ENCODE results near the gene RAD52. TPM values are rescaled to one million over a fixed set of nuclear protein-coding genes. Genes with fewer than 3 reads are reported as not detected.
A peak's percentile ranks its signal among the peaks of the same experiment; 100 is the strongest.

The RAD52 gene
- total RNA-seq, 1 experiment from 2014 or later: 15.3 TPM

DNA sequence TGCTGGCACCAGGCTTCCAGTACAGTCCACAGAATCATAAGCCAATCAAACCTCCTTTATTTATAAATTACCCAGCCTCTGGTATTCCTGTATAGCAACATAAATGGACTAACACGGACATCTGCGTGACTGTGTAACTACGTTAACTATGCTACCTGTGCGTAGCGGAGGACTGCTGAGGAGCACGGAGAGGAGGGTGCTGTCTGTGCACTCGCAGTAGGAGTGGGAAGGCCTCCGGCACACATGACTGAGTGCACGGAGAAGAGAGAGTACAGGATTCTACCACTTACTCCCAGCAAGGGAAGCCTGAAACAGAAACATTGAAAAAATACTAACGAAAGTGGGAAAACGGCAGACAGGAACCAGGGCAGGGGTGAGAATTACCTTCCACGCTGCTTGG is 22.9 kb downstream of the RAD52 start:
- H4K20me1 ChIP-seq (ENCODE audit: control insufficient read depth, insufficient read depth, insufficient read length): no peaks in the 10 kb centered on the region
- no CpG with 5 or more reads among the region's 12 CpGs for WGBS (ENCODE audit: extremely low coverage, insufficient read length, low lambda C conversion rate)
- no peak overlapping the region for H4K91ac ChIP-seq (ENCODE audit: insufficient read length, low read depth, low read length)
- H2BK12ac ChIP-seq (ENCODE audit: insufficient read length, low read depth, low read length): no peak overlapping the region
- no peak overlapping the region for H2BK5ac ChIP-seq (ENCODE audit: insufficient read length, low read length)
- DNase-seq: no peak
- no peak overlapping the region for H3K27ac ChIP-seq (ENCODE audit: insufficient read length, low read depth, low read length)
- no peak overlapping the region for H3K14ac ChIP-seq (ENCODE audit: insufficient read depth, low read length)
- H3K36me3 Mint-ChIP-seq (ENCODE audit: insufficient read depth in 1 of 3, low read depth in 3 of 3): peaks cover 28 to 72% (median 70%) of the 10 kb centered on the region in 3 experiments; a peak in 6 of 7 replicates
- no peak overlapping the region for H2BK20ac ChIP-seq (ENCODE audit: low read depth, low read length, poor library complexity, severe bottlenecking)
- no peaks in the 10 kb centered on the region for H3K4me1 ChIP-seq (ENCODE audit: insufficient read depth, low read length)
- H3K9me3 Mint-ChIP-seq: no peaks in the 10 kb centered on the region
- H3K79me2 ChIP-seq (ENCODE audit: insufficient read depth, low read length): no peaks in the 10 kb centered on the region
- peaks cover 2% of the 10 kb centered on the region for H3K23me2 ChIP-seq (ENCODE audit: insufficient read length, low read depth, low read length, poor library complexity, severe bottlenecking)
- H3K56ac ChIP-seq (ENCODE audit: insufficient read length, low read depth, low read length): no peak overlapping the region
- no peak overlapping the region for H3K9ac ChIP-seq (ENCODE audit: extremely low read depth, insufficient read length, low read length)
- no peak overlapping the region for H3T11ph ChIP-seq (ENCODE audit: low read length)
- no peak overlapping the region for H3K23ac ChIP-seq (ENCODE audit: insufficient read length, low read depth, low read length)
- no peak overlapping the region for H2AK5ac ChIP-seq (ENCODE audit: insufficient read length, low read length)
- H2BK120ac ChIP-seq (ENCODE audit: low read depth, low read length, poor library complexity, severe bottlenecking): no peak overlapping the region
- H3K27me3 Mint-ChIP-seq (ENCODE audit: low read depth): no peaks in the 10 kb centered on the region
- peak overlapping the region in 2 of 3 experiments; percentile 64 to 93; a peak in 3 of 7 replicates for H3K27ac Mint-ChIP-seq
- no peaks in the 10 kb centered on the region for H3K79me1 ChIP-seq (ENCODE audit: insufficient read depth, low read depth, low read length, poor library complexity, severe bottlenecking)
- no peaks in the 10 kb centered on the region for H3K27me3 ChIP-seq (ENCODE audit: insufficient read depth, low read length)
- no peak overlapping the region for H3K4ac ChIP-seq (ENCODE audit: low read depth, low read length)
- H3K4me2 ChIP-seq (ENCODE audit: insufficient read depth, insufficient read length, low read length): no peak overlapping the region
- H2AFZ ChIP-seq (ENCODE audit: low read length): no peak overlapping the region
- H3K4me1 Mint-ChIP-seq: no peaks in the 10 kb centered on the region
- H3K9me3 ChIP-seq (ENCODE audit: control insufficient read depth, low read depth, low read length): no peaks in the 10 kb centered on the region
- H4K5ac ChIP-seq (ENCODE audit: insufficient read length, low read depth, low read length): no peak overlapping the region
- H3K18ac ChIP-seq (ENCODE audit: insufficient read length, low read depth, low read length): no peak overlapping the region
- TF ChIP-seq, protein P1, sequence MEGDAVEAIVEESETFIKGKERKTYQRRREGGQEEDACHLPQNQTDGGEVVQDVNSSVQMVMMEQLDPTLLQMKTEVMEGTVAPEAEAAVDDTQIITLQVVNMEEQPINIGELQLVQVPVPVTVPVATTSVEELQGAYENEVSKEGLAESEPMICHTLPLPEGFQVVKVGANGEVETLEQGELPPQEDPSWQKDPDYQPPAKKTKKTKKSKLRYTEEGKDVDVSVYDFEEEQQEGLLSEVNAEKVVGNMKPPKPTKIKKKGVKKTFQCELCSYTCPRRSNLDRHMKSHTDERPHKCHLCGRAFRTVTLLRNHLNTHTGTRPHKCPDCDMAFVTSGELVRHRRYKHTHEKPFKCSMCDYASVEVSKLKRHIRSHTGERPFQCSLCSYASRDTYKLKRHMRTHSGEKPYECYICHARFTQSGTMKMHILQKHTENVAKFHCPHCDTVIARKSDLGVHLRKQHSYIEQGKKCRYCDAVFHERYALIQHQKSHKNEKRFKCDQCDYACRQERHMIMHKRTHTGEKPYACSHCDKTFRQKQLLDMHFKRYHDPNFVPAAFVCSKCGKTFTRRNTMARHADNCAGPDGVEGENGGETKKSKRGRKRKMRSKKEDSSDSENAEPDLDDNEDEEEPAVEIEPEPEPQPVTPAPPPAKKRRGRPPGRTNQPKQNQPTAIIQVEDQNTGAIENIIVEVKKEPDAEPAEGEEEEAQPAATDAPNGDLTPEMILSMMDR (conservative IDR thresholded peaks at IDR 0.05): no peak
- H2BK15ac ChIP-seq (ENCODE audit: low read depth, low read length): no peak overlapping the region
- H3K4me3 Mint-ChIP-seq: no peak overlapping the region
- no peak overlapping the region for H4K8ac ChIP-seq (replicated peaks; ENCODE audit: insufficient read length, low read depth, low read length)
